Measurements from ENCODE around the gene DXO.
"Not testable (repeated sequence)": the region's sequence is repeated elsewhere in the genome, so short reads cannot be mapped to it uniquely, and the experiment has no call there.

The DXO gene

DNA sequence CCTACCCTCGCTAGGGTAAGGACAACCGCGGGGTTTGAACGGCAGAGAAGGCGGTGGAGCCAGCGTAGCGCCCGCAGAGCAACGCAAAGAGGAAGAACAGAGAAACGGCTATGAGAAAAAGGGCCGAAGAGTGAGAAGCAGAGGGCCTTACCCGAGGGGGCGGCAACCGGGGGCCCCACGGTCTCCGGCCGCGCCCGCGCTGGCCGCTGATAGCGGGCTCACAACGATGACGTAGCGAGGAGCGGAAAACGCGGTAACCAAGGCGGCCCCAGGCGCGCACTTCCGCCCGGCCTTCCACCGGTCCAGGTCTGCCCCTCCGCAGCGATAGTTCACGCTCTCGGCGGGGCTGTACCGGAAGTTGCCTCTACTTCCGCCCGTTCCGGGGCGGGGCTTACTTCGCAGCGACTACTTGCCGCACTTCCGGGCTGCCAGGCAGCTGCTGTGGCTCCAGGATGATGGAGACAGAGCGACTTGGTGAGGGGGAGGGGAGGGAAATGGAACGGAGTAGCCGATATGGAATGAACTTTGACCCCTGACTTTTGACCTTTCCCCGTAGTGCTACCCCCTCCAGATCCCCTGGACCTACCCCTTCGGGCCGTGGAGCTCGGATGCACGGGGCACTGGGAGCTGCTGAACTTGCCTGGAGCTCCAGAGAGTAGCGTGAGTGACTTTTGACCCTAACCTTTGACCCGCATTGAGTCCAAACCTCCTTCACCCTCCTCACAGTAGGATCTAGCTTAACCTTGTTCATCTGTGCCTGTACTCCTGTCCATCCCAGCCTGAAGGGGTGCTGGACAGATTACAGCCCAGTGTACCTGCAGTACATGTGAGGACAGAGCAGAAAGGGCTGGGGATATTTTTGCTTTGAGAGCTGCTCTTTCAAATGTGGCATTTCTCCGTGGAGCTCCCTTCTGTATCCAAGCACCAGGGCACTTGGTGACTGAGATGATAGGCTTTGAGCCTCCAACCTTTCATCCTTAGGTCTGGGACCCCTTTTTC lies 12.9 kb downstream of the DXO start, which contains the start of the genes NELFE and SKIC2:
Gene NELFE, minus strand, starts transcription at position 231 of the 999 bp plus-strand sequence. CDS start 525 bp downstream, outside the sequence.
Gene SKIC2, plus strand, starts transcription at position 435 of the 999 bp plus-strand sequence. Its CDS starts 18 bp downstream, at position 453.
- DNase-seq (ENCODE audit: low read depth in 2 of 2), result peak; percentile 95 to 98

DNA sequence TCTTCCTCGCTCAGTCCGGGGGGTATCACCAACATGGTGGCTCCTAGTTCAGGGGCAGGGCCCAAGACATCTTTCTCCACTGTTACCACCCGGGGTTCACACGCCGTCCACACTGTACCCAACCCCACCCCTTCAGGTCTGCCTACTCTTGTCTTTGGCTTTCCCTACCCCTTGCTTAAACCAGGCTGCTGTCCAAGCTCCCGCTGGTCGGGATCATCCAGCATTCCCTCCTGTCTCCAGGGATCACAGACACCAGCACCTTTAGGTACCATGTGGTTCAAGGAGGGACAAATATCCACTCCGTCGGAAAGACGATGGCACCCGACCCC lies 13.6 kb downstream of the DXO start:
- DNase-seq (ENCODE audit: low read depth in 2 of 2), result no peak

DNA sequence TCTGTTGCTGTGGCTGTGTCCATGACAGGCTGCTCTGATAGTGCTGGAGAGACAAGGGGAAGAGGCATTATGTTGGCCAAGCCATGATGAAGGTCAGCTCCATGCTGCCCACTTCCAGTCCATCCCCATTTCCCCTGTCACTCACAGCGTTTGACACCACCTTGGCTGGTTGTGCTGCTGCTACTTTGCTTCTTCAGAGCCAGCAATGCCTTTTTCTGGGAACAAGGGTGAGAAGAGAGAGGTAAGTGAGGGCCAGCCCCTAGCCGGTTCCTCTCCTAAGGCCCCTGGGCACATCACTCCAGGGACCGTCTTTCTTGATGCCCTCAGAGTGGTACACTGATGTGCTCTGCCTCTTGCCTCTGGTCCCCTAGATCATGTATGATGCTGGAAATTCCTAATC lies 15.1 kb downstream of the DXO start:
- DNase-seq (ENCODE audit: low read depth in 2 of 2), result no peak

DNA sequence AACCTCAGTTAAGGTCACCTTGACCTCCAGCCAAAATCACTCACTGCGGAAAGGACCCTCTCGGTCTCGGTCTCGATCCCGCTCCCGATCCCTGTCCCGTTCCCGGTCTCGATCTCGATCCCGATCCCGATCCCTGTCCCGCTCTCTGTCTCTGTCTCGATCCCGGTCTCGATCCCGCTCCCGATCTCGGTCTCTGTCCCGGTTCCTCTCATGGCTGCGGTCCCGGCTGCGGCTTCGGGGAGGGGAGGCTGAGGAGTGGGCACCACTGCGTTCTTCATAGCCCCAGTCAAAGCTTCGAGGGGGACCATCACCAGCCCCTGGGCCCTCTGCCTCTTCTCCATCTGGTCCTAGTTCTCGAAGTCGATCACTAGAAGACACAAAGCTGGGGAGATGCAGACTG lies 17.4 kb downstream of the DXO start:
- no peak for DNase-seq (ENCODE audit: low read depth in 2 of 2)

DNA sequence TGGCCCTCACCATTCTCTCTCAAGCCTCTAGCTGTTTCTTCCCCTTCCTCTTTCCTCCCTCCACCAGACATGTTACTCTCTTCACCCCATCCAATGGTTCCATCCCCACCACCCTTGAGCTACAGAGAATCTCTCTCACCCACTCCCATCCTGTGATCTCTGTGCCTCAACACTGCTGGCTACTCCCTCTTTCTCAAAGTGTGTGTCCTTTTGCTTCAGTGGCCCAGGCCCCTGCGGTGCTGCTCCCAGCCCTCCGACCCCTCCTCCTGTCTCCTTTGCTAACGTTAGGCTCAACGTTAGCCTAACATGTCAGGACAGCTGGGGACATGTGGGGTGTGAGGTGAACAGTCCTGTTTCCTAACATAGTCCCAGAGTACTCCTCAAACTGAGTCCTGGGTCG lies 19.0 kb downstream of the DXO start:
- no peak for DNase-seq (ENCODE audit: low read depth in 2 of 2)

DNA sequence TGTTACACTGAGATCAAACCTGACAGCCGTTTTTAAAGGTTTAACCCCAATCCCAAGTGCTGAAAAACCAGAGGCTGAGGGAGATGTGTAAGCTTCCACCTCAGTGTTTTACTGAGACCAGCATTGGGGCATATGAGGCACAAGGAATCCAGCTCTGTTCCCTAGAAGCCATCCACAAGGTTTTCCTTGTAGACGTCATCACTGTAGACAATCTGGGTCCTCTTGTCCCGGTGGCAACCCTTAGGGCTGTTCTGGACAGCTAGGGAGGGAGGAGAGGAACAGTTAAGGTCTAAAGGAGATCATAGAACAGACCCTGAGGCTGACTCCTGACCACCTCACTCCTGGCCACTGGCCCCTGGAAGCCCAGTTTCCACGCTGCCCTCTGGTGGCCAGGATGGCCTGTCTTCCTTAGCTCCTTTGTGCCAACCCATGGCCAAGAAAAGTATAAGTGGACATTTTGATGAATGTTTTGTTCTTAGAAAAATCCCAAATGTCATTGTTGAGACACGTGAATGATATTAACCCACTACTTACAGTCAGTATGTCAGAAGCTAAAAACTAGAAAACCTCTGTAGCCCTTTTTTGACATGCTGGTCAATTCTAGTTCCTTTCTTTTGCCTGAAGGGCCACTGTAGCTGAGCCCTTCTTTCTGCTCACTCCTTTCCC lies 19.7 kb downstream of the DXO start:
- peak in 1 of 2 donors; percentile 35 for DNase-seq (ENCODE audit: low read depth in 2 of 2)

DNA sequence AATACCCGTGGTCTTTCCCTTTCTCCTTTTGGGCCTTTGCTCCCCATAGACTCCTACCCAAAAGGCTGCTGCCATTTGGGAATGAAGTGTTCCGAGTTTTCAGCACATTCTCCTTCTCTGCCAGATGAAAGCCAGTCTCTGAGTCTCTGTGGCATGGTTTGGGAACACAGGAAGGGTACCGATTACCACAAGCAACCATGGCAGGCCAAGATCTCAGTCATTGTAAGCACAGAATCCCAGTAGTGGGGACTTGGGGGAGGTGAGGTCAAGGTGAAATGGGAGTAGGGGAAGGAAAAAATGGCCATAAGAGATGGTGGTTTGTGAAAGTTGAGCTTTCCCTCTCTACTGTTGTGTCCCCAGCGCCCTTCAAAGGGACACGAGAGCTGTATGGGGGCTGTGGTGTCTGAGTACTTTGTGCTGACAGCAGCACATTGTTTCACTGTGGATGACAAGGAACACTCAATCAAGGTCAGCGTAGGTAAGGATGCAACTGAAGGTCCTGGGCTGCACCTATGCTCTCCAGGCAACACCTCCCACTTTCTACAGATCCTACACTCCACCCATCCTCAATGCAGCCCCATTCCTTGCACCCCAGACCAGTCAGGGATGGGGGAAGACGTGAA lies 21.9 kb downstream of the DXO start:
- DNase-seq (ENCODE audit: low read depth in 2 of 2), result no peak

DNA sequence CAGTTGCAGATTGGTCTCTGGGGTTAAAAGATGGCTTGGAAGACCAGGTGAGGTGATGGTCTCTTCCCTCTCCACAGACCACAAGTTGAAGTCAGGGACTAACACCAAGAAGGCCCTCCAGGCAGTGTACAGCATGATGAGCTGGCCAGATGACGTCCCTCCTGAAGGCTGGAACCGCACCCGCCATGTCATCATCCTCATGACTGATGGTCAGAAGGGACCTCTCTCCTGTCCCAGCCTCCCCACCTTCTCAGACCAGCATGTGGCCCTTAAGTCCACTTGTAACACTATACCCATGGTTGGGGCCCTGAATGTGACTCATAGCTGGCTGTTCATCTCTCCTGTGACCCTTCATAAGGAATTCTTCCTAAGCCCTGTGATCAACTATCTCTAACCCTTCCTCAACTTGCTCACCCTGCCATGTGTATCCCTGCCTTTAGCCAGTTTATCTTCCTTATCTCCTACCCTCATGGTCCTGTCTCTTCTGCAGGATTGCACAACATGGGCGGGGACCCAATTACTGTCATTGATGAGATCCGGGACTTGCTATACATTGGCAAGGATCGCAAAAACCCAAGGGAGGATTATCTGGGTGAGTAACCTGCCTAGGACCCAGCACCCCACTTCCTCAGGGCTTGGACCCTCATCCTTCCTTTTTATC lies 23.1 kb downstream of the DXO start:
- no peak for DNase-seq (ENCODE audit: low read depth in 2 of 2)

DNA sequence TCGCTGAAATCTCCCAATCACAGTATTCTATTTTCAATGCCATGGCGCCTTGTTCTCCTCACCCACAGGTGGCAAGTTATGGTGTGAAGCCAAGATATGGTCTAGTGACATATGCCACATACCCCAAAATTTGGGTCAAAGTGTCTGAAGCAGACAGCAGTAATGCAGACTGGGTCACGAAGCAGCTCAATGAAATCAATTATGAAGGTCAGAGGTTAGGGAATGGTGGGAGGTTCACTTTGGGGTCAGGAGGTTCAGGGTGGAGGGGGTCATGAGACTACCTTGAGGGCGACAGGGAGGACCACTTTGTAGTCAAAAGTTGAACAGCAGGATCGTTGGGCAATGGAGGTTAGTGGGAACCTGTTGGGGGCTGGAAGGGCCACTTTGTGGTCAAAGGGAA lies 23.6 kb downstream of the DXO start:
- DNase-seq (ENCODE audit: low read depth in 2 of 2), result no peak

DNA sequence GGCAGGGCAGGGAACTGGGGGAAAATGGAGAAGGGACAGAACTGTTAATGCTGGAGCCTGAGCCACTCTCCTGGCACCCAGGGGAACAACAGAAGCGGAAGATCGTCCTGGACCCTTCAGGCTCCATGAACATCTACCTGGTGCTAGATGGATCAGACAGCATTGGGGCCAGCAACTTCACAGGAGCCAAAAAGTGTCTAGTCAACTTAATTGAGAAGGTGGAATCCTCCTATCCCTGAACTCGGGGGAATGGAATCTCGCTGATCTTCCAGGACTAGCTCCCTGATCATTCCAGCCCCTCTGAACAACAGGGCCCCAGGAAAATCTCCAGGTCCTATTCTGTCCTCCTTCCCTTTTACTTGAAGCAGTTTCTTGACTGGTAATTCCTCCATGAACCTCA lies 24.1 kb downstream of the DXO start:
- DNase-seq (ENCODE audit: low read depth in 2 of 2), result no peak

DNA sequence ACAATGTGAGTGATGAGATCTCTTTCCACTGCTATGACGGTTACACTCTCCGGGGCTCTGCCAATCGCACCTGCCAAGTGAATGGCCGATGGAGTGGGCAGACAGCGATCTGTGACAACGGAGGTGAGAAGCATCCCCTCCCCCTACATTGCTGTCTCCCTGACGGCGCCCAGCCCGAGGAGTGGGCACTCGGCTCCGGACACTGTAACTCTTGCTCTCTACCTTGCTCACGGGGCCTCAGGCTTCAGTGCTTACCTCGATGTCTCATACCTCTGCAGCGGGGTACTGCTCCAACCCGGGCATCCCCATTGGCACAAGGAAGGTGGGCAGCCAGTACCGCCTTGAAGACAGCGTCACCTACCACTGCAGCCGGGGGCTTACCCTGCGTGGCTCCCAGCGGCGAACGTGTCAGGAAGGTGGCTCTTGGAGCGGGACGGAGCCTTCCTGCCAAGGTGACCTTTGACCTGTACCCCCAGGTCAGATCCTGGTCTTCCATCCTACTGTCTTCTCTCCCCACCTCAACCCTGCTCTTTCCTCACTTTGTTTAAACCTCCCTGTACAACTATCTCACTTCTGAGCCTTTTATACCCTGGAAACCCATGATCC lies 24.8 kb downstream of the DXO start:
- no peak for DNase-seq (ENCODE audit: low read depth in 2 of 2)

DNA sequence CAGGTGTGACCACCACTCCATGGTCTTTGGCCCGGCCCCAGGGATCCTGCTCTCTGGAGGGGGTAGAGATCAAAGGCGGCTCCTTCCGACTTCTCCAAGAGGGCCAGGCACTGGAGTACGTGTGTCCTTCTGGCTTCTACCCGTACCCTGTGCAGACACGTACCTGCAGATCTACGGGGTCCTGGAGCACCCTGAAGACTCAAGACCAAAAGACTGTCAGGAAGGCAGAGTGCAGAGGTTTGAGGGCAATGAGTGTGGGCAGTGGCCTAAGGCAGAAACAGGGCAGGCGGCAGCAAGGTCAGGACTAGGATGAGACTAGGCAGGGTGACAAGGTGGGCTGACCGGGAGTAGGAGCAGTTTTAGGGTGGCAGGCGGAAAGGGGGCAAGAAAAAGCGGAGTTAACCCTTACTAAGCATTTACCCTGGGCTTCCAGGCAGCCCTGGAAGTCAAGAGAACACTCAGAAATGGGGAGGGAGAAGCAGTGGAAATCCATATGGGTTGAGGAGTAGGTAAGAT lies 25.5 kb downstream of the DXO start:
- DNase-seq (ENCODE audit: low read depth in 2 of 2), result no peak

DNA sequence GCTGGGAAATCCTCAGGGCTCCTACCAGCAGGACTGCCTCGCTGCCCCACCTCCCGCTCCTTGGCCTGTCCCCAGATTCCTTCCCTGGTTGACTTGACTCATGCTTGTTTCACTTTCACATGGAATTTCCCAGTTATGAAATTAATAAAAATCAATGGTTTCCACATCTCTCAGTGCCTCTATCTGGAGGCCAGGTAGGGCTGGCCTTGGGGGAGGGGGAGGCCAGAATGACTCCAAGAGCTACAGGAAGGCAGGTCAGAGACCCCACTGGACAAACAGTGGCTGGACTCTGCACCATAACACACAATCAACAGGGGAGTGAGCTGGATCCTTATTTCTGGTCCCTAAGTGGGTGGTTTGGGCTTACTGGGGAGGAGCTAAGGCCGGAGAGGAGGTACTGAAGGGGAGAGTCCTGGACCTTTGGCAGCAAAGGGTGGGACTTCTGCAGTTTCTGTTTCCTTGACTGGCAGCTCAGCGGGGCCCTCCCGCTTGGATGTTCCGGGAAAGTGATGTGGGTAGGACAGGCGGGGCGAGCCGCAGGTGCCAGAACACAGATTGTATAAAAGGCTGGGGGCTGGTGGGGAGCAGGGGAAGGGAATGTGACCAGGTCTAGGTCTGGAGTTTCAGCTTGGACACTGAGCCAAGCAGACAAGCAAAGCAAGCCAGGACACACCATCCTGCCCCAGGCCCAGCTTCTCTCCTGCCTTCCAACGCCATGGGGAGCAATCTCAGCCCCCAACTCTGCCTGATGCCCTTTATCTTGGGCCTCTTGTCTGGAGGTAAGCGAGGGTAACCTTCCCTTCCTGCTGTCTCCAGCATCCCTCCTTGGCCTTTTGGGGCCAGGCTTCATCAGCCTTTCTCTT lies 26.2 kb downstream of the DXO start, which contains the start of gene CFB:
Gene CFB, plus strand, starts transcription at position 589 of the 863 bp plus-strand sequence. Its CDS starts 127 bp downstream, at position 716.
- DNase-seq (ENCODE audit: low read depth in 2 of 2), result no peak

DNA sequence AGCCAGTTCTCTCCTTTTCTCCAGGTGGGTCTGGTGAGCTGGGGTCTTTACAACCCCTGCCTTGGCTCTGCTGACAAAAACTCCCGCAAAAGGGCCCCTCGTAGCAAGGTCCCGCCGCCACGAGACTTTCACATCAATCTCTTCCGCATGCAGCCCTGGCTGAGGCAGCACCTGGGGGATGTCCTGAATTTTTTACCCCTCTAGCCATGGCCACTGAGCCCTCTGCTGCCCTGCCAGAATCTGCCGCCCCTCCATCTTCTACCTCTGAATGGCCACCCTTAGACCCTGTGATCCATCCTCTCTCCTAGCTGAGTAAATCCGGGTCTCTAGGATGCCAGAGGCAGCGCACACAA lies 26.8 kb downstream of the DXO start:
- DNase-seq (ENCODE audit: low read depth in 2 of 2), result no peak

DNA sequence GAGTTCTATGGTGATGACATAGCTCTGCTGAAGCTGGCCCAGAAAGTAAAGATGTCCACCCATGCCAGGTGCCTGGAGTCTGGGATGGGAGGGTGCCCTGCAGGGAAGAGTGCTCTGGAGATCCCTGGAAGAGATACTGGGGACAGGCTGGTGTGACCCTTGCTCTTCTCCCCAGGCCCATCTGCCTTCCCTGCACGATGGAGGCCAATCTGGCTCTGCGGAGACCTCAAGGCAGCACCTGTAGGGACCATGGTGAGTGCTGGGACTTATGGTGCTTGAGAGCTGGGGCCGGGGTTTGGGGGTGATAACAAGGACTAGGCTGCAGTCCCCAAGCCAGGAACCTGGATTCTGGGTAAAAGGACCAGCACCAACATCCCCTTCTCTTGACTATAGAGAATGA lies 28.2 kb downstream of the DXO start:
- DNase-seq (ENCODE audit: low read depth in 2 of 2), result no peak

DNA sequence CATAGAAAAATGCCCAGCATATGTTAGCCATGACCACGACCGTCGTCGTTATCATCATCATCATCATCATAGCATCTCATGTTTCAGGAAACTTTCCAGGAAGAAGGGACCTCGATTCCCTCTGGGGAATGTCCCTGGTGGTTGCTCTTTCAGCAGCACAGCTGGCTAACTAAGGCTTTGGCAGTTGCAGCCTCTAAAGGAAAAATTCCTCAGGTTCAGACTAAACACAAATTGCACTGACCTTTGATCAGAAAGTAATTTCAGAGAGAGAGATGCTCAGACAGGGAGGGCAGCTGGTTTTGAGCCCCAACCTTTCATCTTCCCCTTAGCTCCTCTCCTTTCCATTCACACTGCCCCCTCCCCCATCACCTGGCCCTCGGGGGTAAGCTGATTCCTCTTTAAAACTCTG lies 31.7 kb downstream of the DXO start:
- DNase-seq (ENCODE audit: low read depth in 2 of 2), result no peak

DNA sequence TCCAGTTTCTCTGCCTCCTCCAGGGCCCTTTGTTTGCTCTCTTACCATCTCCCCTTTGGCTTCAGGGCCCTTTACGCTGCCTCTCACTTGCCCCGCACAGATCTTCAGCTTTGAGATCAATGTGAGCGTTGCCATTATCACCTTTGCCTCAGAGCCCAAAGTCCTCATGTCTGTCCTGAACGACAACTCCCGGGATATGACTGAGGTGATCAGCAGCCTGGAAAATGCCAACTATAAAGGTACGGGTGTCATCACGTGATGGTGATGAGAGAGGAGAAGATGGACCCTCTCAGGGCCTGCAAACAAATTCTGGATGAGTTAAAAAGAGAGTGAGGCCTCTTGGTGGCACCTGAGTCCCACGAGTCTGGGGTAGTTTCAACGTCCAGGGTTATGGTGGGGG lies 36.1 kb downstream of the DXO start:
- no peak for DNase-seq (ENCODE audit: low read depth in 2 of 2)

DNA sequence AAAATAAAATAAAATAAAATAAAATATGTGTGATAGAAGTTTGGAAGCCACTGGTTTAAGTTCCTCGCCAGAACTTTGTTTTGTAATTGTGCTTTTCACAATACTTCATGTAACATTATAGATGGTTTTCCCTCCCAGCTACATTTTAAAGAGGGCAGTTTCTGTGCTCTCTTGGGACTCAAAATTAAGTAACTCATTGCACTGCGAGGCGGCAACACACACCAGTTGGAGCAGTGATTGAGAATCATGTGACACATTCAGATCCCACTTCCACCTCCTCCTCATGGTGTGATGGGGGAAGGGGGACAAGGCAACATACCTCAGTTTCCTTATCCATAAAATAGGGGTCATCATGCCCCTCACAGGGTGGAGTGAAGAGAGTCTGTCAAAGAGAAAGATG lies 36.9 kb downstream of the DXO start:
- no peak for DNase-seq (ENCODE audit: low read depth in 2 of 2)

DNA sequence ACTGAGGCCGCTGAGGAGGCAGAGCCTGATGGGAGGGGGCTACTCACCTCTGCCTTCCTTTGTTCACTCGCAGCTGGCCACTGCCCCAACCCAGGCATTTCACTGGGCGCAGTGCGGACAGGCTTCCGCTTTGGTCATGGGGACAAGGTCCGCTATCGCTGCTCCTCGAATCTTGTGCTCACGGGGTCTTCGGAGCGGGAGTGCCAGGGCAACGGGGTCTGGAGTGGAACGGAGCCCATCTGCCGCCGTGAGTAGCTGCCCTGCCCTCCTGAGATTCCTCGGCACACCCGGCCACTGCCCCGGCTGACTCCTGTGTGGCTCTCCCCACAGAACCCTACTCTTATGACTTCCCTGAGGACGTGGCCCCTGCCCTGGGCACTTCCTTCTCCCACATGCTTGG lies 38.4 kb downstream of the DXO start:
- no peak for DNase-seq (ENCODE audit: low read depth in 2 of 2)

DNA sequence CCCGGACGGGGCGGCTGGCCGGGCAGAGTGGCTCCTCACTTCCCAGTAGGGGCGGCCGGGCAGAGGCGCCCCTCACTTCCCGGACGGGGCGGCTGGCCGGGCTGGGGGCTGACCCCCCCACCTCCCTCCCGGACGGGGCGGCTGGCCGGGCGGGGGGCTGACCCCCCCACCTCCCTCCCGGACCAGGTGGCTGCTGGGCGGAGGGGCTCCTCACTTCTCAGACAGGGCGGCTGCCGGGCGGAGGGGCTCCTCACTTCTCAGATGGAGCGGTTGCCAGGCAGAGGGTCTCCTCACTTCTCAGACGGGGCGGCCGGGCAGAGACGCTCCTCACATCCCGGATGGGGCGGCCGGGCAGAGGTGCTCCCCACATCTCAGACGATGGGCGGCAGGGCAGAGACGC lies 39.8 kb downstream of the DXO start:
- not testable (repeated sequence) for DNase-seq (ENCODE audit: low read depth in 2 of 2)
